ENCODE measurements around the gene EDC4. TPM values are rescaled to one million over a fixed set of nuclear protein-coding genes. Genes with fewer than 3 reads are reported as not detected.

Gene EDC4
- total RNA-seq, 2 experiments from 2014 or later = 86.6 to 89.6 TPM

GRCh38 chr16:67857547-67858233 is 15.2 kb upstream of the EDC4 start:
- POLR2A ChIA-PET = no interaction called here
- H3K4me3 ChIP-seq (ENCODE audit: low read depth, low read length, poor library complexity, severe bottlenecking) = no peak overlapping the region
- H3K9me3 ChIP-seq (ENCODE audit: low read length) = no peaks in the 10 kb centered on the region
- no TSS peak for BruUV-seq (replicated peaks)
- no peaks in the 10 kb centered on the region for H4K20me1 ChIP-seq (ENCODE audit: insufficient read depth, low read length)
- no peaks in the 10 kb centered on the region for H3K9me2 ChIP-seq (ENCODE audit: insufficient read depth, low read length)
- no peak overlapping the region for H3K4me2 ChIP-seq (ENCODE audit: low read length)
- intact Hi-C loops (cut with micrococcal nuclease; ENCODE audit: unreplicated experiment) = no loop called here
- TF ChIP-seq EZH2phosphoT487 (IDR thresholded peaks at IDR 0.05; ENCODE audit: borderline replicate concordance, low read depth, low read length) (no peak), CTCF (conservative IDR thresholded peaks at IDR 0.05; ENCODE audit: low read length) (no peak)
- H3K36me3 ChIP-seq (ENCODE audit: insufficient read depth, low read length) = peaks cover 79% of the 10 kb centered on the region
- no peaks in the 10 kb centered on the region for H3K4me1 ChIP-seq (ENCODE audit: insufficient read depth, low read length, poor library complexity, severe bottlenecking)
- no peak overlapping the region for H3K27ac ChIP-seq (ENCODE audit: low read depth, low read length, poor library complexity, severe bottlenecking)
- peaks cover 96% of the 10 kb centered on the region for H3K79me2 ChIP-seq (ENCODE audit: insufficient read depth, low read depth, low read length)
- no peak for DNase-seq (ENCODE audit: low spot score)
- CTCF ChIA-PET (ENCODE audit: unreplicated experiment) = no interaction called here
- no peak overlapping the region for H2AFZ ChIP-seq (ENCODE audit: low read length)

- H3K9me3 ChIP-seq (ENCODE audit: low read length) = no peaks in the 10 kb centered on the region
- no peak for TF ChIP-seq EZH2phosphoT487 (IDR thresholded peaks at IDR 0.05; ENCODE audit: borderline replicate concordance, low read depth, low read length)
- no peak for TF ChIP-seq CTCF (conservative IDR thresholded peaks at IDR 0.05; ENCODE audit: low read length)
- H3K4me1 ChIP-seq (ENCODE audit: insufficient read depth, low read length, poor library complexity, severe bottlenecking) = no peaks in the 10 kb centered on the region
- H3K4me3 ChIP-seq (ENCODE audit: low read depth, low read length, poor library complexity, severe bottlenecking) = no peak overlapping the region
- intact Hi-C loops (cut with micrococcal nuclease; ENCODE audit: unreplicated experiment) = no loop called here
- H3K36me3 ChIP-seq (ENCODE audit: insufficient read depth, low read length) = peaks cover 75% of the 10 kb centered on the region
- H4K20me1 ChIP-seq (ENCODE audit: insufficient read depth, low read length) = 0 out of 2 replicates have a peak, but pooled peaks cover under 1% of the 10 kb centered on the region
- no peaks in the 10 kb centered on the region for H3K9me2 ChIP-seq (ENCODE audit: insufficient read depth, low read length)
- no TSS peak for BruUV-seq (replicated peaks)
- H3K4me2 ChIP-seq (ENCODE audit: low read length) = no peak overlapping the region
- ChIA-PET CTCF (ENCODE audit: unreplicated experiment) (no interaction called here), POLR2A (no interaction called here)
- peaks cover 95% of the 10 kb centered on the region for H3K79me2 ChIP-seq (ENCODE audit: insufficient read depth, low read depth, low read length)
- no peak for DNase-seq (ENCODE audit: low spot score)
- H3K27ac ChIP-seq (ENCODE audit: low read depth, low read length, poor library complexity, severe bottlenecking) = no peak overlapping the region
- H2AFZ ChIP-seq (ENCODE audit: low read length) = no peak overlapping the region
Measured at GRCh38 chr16:67858500-67858899, 14.4 kb upstream of the EDC4 start.

DNA sequence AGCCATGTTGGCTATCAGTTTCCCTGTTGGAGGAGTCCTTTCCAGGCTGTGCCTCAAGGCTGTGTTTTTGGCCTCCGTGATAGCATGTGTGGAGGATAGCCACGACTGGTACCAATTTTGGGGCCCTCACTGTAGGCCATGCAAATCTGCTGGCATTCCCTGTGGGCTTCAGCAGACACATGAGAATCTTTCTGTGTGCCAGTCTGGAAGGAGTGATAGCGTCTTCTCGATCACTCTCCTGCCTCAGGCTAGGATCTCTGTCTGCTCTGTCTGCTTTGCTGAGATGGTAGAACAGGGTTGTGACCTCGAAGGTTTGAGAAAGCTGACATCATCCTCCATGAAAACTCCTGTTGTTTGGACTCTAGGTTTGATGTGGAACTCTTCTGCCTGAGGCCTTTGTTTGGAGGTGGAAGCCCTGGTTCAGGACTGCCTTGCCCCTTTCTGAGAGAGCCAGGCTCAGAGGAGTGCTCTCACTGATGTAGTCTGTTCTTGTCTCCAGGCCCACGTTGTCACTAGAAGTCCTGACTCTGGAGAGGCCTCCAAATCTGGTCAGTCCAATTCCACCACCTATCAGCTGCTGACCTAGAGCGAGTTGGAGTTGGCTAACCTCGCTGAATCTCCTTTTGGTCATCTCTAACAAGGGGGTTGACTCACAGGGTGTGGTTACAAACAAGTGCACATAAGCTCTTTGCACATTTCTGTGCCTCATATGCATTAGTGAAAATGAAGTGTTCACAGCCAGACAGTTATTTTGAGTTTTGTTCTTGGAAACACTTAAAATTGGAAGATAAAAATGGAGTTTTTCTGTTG is 12.1 kb upstream of the EDC4 start:
- ChIA-PET CTCF (ENCODE audit: unreplicated experiment) (no interaction called here), POLR2A (interaction anchor here (0.7 kb wide), 1 partner anchor 529 kb away, joined by 3 read pairs; no protein-coding TSS in a partner anchor)
- no peak overlapping the region for H3K27ac ChIP-seq (ENCODE audit: low read depth, low read length, poor library complexity, severe bottlenecking)
- H3K4me3 ChIP-seq (ENCODE audit: low read depth, low read length, poor library complexity, severe bottlenecking) = no peak overlapping the region
- intact Hi-C loops (cut with micrococcal nuclease; ENCODE audit: unreplicated experiment) = no loop called here
- peaks cover 5% of the 10 kb centered on the region; the same call in 1 of the 2 replicates for H4K20me1 ChIP-seq (ENCODE audit: insufficient read depth, low read length)
- H3K4me1 ChIP-seq (ENCODE audit: insufficient read depth, low read length, poor library complexity, severe bottlenecking) = no peaks in the 10 kb centered on the region
- no peak overlapping the region for H2AFZ ChIP-seq (ENCODE audit: low read length)
- no peaks in the 10 kb centered on the region for H3K9me2 ChIP-seq (ENCODE audit: insufficient read depth, low read length)
- peaks cover 77% of the 10 kb centered on the region for H3K36me3 ChIP-seq (ENCODE audit: insufficient read depth, low read length)
- DNase-seq (ENCODE audit: low spot score) = no peak
- TF ChIP-seq CTCF (conservative IDR thresholded peaks at IDR 0.05; ENCODE audit: low read length) = no peak
- TF ChIP-seq EZH2phosphoT487 (IDR thresholded peaks at IDR 0.05; ENCODE audit: borderline replicate concordance, low read depth, low read length) = no peak
- no TSS peak for BruUV-seq (replicated peaks)
- H3K4me2 ChIP-seq (ENCODE audit: low read length) = no peak overlapping the region
- no peaks in the 10 kb centered on the region for H3K9me3 ChIP-seq (ENCODE audit: low read length)
- H3K79me2 ChIP-seq (ENCODE audit: insufficient read depth, low read depth, low read length) = peaks cover 73% of the 10 kb centered on the region

All from OCI-LY7 (cell line).